ENCODE data around the gene TPH2.

GRCh38 chr12:72075401-72075800, 136.8 kb downstream of the TPH2 start:
- TF ChIP-seq, protein P1, sequence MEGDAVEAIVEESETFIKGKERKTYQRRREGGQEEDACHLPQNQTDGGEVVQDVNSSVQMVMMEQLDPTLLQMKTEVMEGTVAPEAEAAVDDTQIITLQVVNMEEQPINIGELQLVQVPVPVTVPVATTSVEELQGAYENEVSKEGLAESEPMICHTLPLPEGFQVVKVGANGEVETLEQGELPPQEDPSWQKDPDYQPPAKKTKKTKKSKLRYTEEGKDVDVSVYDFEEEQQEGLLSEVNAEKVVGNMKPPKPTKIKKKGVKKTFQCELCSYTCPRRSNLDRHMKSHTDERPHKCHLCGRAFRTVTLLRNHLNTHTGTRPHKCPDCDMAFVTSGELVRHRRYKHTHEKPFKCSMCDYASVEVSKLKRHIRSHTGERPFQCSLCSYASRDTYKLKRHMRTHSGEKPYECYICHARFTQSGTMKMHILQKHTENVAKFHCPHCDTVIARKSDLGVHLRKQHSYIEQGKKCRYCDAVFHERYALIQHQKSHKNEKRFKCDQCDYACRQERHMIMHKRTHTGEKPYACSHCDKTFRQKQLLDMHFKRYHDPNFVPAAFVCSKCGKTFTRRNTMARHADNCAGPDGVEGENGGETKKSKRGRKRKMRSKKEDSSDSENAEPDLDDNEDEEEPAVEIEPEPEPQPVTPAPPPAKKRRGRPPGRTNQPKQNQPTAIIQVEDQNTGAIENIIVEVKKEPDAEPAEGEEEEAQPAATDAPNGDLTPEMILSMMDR (IDR thresholded peaks at IDR 0.05; ENCODE audit: poor library complexity) = no peak
- TF ChIP-seq EZH2 (IDR thresholded peaks at IDR 0.05; ENCODE audit: borderline replicate concordance) = no peak
